ENCODE results near the gene WHRN.

WHRN gene

DNA sequence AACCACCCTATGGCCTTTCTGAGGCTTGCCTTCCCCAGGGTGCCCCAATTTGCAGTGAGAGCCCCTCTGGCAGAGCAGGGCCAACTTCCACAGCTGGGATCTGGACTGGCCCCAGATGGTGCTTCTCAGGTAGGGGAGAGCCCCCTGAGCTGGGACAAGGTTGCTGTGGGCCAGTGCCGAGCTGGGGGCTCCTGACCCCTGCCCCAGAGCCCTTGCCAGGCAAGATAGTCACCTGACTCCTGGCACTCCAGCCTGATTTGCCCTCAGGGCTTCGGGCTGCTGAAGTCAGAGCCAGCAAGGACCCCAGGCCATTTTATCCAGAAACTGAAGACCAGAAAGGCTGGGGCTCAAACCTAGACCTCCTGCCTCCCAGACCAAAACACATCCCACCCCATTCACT is 84.1 kb downstream of the WHRN start:
- no peak for DNase-seq (ENCODE audit: low read depth in 2 of 2)

DNA sequence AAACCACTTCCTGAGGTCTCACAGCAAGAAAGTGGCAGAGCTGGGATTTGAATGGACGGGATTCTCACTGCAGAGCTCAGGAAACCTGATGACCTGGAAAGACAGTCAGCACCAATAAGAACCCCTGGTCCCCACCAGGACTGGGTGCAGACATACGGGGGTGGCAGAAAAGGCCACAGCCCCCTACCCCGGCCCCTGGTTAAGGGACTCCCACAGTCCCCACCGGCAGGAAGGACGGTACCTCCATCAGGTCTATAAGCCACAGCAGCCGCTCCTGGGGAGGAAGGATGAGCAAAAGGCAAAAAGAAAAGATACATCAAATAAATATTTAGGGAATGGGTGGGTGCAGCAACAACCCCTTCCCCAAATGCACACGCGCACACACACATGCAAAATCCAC is 85.5 kb downstream of the WHRN start:
- DNase-seq (ENCODE audit: low read depth in 2 of 2): no peak

DNA sequence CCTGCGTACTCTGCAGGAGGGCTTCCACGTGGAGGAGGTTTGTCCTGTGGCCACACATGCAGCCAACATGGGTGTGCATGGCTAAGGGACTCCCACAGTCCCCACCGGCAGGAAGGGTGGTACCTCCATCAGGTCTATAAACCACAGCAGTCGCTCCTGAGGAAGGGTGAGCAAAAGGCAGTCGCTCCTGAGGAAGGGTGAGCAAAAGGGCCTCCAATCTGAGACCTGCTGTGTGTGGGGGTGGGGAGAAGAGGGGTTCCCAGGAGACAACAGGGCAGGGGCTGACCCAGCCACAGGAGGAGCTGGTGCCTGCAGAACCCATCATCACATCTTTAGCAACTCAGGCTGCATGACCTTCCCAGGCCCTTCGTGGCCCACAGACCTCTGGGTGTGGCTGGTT is 87.2 kb downstream of the WHRN start:
- no peak for DNase-seq (ENCODE audit: low read depth in 2 of 2)

DNA sequence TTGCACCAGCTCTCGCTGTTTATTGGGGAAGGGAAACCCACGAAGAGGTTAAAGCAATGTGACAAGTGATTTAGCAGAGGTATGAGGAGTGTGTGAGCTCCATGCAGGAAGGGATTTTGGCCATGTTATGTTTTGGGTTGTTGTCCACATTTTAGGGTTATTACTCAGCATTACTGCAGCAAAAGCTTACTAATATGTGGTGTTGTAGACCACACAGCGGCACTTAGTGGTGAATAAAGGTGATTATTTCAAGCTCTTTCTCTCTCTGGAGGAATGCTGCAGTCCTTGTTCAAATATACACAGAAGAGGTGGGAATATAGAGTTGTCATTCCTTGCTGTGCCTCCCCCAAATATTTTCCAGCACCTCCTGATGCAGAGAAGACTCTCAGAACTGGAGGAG is 87.8 kb downstream of the WHRN start:
- DNase-seq (ENCODE audit: low read depth in 2 of 2): no peak

DNA sequence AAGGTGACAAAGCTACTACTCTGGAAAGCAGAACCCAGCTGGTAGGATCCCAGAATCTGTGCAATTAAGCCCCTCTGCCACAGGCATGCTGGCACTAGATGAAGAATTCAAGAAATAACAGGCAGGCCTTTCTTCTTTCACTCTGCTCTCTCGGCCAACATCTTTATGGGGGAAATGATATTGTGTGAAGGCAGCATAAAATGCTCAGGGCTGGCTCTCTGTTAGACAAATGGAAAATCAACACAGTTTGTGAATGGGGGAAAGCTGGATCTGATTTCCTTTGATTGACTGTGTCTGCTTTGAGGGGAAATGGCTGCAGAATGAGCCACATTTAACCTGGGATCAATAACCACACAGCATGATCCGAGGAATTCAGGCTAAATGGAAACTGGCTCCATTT is 88.4 kb downstream of the WHRN start:
- no peak for DNase-seq (ENCODE audit: low read depth in 2 of 2)

DNA sequence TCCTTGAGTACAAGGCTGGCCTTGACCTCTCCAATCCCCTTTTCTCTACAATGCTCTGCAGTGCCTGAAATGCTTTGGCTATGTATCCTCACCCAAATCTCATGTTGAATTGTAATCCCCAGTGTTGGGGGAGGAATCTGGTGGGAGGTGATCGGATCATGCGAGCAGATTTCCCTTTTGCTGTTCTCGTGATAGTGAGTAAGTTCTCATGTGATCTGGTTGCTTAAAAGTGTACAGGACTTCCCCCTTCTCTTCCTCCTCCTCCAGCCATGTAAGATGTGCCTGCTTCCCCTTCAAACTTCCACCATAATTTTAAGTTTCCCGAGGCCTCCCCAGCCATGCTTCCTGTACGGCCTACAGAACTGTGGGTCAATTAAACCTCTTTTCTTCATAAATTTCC is 89.0 kb downstream of the WHRN start:
- DNase-seq (ENCODE audit: low read depth in 2 of 2): no peak

DNA sequence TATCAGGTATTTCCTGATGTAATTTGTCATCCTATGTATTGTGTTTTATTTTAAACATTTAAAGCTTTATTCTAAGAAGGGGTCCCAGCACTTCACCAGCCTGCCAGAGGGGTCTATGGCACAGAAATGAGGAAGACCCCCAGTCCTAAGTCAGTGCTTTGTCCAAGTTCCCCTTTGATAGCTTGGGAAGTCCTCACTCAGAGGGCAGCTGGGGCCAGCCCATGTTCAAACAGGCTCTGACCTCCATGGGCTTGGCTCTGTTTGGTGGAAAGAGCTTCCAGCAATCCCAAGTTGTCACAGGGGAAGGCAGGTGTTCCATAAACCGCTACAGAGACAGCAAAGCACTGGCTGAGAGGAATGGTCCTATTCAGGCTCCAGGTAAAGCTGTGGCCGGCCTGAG is 90.9 kb downstream of the WHRN start:
- DNase-seq (ENCODE audit: low read depth in 2 of 2): no peak

DNA sequence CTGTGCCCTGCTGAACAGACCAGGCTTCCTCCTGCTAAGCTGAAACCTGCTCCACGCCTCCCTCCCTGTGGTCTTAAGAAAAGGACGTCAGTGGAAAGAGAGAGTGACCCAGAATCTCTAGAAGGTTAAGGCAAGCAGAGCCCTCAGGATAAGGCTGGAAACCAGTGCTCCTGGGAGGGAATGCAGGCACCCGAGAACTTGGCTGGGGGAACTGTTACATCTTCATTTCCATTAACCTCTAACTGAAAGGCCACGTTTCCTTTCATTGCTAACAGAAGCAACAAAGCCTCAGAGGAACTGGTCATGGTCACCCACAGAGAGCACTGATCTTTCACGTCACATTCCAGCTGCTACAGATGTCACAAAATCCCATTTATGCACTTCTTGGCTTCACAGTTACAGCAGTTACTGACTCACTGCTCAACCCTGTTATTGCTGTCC is 91.4 kb downstream of the WHRN start:
- no peak for DNase-seq (ENCODE audit: low read depth in 2 of 2)

DNA sequence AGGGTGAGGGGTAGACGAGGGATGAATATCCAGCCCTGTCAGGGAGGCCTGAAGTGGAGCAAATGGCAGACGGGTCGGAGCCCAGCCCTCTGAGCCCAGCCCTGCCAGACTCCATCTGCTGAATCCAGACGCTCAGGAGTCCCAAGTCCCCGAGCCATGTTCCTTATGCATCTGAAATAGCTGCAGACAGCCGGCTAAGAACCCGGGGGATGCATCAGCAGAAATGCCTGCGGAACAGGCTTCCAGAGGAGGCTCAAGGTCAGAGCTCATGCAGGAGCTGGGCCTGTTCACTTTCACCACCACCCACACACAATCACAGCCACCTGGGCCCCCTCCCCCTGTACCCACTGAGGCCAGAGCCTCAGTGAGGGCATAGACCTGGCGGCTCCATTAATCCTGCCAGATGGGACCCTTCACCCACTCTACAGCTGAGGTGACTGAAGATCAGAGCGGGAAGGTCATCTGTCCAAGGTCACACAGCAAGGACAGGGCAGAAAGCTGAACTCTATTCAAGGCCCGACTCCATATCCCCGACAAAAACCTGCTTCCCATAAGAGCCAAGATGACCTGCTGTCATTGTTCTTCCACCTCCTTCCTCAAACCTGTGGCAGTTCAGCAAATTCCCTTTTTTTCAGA is 93.1 kb downstream of the WHRN start:
- no peak for DNase-seq (ENCODE audit: low read depth in 2 of 2)

DNA sequence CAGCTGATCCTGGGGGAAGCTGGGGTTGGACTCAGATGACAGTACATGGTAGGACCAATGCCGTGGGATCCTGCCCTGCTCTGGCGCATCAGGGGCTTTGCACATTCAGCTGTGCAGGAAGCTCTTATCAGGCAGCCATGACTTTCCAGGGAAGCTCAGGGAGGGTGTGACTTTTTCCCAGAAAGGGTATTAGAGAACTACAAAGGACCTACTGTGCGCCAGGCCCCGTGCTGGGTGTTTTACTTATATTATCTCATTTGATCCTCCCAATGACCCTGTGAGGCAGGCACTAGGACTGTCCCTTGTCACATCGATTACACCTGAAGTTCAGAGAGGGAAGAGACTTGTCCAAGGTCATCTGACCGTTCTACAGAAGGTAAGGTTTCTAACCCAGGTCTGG is 93.8 kb downstream of the WHRN start:
- no peak for DNase-seq (ENCODE audit: low read depth in 2 of 2)

DNA sequence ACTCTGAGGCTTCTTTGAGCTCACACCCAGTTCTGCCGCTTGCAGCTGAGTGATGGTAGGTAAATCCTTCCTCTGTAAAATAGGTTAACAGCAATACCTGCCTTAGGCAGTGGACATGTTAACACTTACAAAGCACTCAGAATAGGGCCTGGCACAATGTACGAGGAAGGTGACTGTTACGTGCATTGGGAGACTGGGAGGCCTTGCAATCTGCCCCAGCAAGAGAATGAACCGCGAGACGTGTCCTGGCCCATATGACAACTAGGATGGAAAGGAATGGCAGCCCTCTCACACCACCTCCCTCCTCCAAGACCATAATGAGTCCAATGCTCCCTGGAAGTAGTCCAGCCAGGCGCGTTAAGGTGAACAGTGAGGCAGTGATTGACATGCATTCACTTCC is 94.4 kb downstream of the WHRN start:
- no peak for DNase-seq (ENCODE audit: low read depth in 2 of 2)

DNA sequence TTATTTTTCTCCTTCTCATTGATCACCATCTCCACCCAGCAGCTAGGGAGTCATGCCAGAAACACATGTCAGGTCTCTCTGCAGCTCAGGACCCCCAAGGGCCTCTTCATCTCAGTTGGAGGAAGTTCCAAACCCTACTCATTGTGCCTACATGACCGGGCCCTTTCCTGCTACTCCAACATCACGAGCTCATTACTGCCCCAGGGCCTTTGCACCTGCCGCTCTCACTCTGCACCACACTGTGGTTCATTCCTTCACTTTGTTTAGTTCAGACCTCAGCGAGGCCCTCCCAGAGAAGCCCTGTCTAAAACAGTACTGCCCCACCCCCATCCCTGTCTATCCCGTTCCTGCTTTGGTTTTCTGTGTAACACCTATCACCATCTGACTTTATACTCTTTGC is 95.4 kb downstream of the WHRN start:
- DNase-seq (ENCODE audit: low read depth in 2 of 2): no peak

DNA sequence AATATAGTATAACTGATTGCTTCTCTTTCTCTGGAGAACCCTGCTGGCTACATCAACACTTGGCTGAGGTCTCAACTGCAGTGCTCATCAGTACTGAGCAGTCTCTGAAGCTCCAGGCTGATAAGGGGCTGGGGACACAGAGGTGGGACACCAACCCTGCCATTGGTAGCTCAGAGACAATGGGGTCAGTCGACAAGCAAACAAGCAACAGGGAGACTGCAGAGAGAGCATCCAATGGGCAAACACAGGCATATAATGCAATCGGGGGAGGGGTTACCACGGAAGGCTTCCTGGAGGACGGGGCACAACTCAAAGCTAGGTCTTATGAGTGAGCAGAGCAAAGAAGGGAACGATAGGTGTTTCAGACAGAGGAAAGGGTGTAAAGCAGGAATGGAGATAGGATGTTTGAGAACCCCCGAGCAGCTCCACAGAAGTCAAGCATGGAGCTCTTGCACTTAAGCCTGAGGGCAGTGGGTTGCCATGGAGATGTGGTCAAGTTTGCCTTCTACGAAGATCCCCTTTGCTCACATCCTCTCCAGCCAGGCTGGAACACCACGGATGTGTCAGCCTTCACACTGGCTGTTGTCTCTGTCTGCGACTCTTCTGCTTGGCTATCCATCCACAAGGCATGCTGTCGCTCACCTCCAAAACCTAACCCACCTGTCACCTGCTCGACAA is 96.0 kb downstream of the WHRN start:
- DNase-seq (ENCODE audit: low read depth in 2 of 2): no peak

DNA sequence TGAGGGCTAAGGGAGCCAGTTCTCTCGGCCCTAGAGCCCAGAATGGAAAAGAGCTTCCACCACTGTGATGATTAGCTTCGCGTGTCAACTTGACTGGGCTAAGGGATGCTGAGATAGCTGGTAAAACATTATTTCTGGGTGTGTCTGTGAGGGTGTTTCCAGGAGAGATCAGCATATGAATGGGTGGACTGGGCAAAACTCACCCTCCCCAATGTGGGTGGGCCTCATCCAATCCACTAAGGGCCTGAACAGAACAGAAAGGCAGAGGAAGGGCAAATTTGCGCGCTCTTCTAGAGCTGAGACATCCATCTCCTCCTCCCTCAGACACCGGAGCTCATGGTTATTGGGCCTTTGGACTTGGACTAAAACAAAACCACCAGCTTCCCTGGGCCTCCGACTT is 96.6 kb downstream of the WHRN start:
- no peak for DNase-seq (ENCODE audit: low read depth in 2 of 2)

DNA sequence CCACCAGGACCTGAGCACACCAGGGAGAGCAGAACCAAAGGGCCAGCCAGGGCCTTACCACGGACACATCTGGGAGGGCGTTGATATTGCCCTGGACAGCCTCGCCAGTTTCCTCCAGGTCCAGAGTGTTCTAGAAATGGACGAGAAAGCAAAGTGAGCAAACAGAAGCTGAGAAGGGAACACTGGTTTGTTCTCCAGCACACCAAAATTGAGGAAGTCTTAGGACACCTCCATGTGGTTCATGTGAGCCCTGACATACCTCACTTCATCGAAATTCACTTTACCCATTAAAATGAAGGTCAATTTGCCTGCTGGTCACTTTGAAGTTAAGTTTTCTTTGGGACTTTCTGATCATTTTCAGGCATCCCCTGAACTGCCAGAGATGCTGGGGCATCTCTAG is 97.4 kb downstream of the WHRN start:
- DNase-seq (ENCODE audit: low read depth in 2 of 2): no peak

DNA sequence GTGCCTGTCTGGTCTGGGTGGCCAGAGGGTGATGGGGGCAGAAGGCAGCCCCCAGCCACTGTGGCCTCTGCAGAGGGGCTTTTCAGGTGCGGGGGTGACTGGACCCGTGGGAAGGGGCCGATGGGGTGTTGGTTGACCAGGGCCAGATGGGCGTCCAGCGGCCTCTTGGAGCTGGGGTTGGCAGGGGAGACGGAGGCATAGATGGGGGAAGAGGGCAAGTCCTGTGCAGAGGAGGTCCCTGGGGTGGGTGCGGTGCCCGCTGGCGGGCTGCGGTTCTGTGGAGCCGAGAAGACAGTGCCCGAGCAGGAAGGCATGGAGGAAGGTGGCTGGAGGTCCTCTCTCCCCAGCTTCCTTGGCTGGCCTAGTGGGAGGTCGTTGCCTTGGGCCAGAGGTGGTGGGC is 98.8 kb downstream of the WHRN start:
- no peak for DNase-seq (ENCODE audit: low read depth in 2 of 2)

DNA sequence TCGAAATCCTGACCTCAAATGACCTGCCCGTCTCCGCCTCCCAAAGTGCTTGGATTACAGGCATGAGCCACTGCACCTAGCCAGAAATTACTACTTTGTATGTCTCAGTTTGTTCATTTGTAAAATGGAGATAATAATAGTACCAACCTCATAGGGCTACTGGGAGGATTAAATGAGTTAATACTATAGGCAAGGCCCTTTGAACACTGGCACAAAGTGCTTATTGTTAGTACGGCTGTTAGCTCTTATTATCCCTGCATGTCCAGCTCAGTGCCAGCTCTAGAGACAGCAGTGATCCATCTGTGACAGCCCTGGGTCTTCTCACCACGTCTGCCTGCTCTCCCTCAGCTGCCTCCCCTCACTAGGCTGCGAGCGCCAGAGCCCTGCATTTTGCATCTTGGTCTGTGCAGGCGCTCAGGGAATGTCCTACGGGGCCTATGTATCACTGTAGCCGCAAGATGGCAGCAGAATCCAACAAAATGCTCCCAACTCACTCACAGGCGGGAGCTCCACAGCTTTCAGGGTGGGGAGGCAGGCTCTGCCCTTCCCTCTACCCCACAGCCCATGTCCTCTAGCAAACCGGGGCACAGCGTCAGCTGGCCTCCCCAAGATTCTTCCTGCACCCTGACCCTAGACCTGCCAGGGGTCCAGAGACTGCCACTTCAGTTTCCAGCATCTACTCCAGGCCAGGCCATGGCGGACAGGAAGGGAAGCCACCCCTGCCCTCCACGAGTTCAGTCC is 99.8 kb downstream of the WHRN start:
- DNase-seq (ENCODE audit: low read depth in 2 of 2): peak; percentile 50 to 57

DNA sequence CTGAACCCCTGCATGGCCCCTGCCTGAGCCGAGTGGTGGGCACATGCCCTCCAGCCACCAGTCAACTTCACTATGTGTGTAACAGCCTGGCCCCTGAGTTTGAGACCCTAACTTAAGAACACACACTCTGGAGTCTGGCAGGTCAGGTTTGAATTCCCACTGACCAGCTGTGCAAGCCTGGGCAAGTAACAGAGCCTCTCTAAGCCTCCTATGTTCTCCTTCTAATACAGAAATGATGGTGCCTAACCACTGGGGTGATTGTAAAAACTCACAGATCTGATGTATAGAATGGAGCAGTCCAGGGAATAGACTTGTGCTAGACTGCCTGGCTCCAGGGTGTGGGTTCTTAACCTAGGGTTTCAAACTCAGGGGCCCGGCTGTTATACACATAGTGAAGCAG is 100.7 kb downstream of the WHRN start:
- no peak for DNase-seq (ENCODE audit: low read depth in 2 of 2)

DNA sequence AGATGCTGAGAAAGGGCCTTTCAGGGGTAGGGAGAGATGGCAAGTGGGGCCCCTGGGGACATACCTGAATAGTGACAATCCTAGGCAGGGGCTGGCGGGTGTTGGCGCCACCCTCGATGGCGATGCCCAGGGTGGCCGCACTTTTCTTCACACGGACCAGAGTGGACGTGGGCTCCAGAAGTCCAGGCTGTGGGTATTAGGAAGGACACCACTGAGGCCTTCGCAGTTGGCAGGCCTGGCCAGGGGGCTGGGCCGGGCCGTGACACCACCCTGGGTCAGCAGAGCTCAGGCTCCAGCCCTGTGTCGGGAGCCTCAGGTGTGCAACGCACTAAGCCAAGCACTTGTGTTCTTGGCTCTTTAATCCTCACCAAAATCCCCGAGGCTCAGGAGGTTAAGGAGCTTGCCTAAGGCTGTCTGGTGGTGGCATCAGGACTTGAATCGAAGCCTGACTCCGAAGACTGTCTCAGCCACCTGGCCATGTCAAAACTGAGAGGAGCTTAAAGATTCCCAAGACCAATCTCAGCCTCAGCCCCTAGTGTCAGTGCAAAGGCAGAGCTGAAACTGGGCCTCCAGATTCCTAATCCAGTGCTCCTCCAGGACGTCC is 102.0 kb downstream of the WHRN start:
- DNase-seq (ENCODE audit: low read depth in 2 of 2): no peak

DNA sequence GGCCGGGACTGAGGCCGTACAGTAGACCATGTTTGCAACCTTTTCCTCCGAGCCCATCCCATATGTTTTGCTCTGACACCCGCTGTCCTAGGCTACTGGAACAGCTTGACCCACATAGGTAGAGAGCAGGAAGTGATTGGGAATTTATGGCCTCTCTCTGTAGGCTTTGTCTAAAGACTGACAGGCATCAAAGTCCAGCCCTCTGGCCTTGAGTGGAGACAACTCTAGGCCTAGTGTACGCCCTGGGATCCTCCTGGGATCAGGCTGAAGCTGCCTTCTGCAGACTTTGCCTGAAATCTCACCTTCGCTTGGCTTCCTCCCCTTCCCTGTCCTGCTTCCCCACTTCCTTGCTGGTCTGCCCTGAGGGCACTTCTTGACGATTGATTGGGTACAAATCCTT is 103.9 kb downstream of the WHRN start:
- DNase-seq (ENCODE audit: low read depth in 2 of 2): no peak

DNA sequence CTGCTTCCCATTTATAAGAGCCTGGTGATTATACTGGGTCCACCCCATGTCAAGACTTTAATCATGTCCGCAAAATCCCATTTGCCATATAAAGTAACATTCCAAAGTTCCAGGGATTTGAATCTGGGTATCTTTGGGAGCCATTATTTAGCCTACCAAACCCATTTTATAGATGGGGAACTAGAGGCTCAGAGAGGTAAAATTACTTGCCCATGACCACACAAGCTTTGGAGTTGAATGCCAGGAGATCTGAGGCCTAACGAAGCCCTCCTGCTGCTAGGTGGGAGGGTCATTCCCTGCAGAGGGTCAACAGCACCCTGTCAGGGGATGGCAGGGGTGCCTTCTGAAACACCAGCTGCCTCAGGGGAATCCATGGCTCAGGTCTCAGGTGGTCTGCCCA is 104.5 kb downstream of the WHRN start:
- DNase-seq (ENCODE audit: low read depth in 2 of 2): no peak

DNA sequence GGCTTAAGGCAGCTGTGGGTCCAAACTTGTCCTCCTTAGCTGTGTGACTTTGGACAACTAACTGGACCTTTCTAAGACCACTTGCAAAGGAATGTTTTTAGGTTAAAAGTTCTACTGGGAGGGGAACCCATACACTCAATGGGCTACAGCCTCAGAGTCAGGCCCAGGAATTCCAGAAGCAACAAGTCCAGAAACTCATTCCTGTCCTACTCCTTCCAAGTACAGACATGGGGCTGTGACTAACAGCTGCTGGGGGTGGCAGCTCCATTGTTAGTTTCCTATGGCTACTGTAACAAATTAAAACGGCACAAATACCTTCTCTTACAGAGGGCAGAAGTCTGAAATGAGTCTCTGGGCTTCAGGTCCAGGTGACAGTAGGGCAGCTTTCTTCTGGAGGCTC is 105.1 kb downstream of the WHRN start:
- DNase-seq (ENCODE audit: low read depth in 2 of 2): no peak

DNA sequence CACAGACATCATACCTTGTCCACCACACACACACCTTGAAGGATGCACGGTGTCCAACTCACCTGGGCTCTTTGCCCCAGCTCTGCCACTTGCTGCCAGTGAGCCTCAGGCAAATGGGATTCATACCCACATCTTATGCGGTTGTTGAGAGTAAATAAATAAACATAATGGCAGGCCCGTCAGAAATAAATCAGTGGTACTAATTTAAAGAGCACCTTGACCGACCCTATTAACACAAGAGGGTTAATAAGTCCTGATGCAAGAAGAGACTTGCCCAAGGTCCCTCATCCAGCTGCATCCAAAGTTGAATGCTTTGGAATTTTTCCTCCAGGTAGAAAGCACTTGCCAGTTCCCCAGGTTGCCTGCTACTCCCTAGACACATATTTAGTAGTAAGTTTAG is 105.9 kb downstream of the WHRN start:
- no peak for DNase-seq (ENCODE audit: low read depth in 2 of 2)

All from stimulated activated CD4-positive, alpha-beta T cell treated with anti-CD3 and anti-CD28 coated beads, Interleukin-1b, Interleukin-23, amount 100 ng/mL, for 1 hour (primary cell).